HepG2 (cell line): ENCODE measurements around the gene DEPDC5. TPM values are rescaled to one million over a fixed set of nuclear protein-coding genes. Genes with fewer than 3 reads are reported as not detected.

ENCODE experiments used
- ATAC-seq: fragments of 200-7000 bp; cut with Tn5 transposase; 3 replicates; pipeline ENCODE4 v1.9.1; 2020; ENCODE audit warnings: mild to moderate bottlenecking, moderate library complexity
- BruUV-seq: library from RNA; stranded (reverse); fragments of 400-500 nt; replicated peaks from 2 replicates; lab custom pipeline; 2021; lab: Mats Ljungman, UMichigan
- CTCF ChIA-PET: fragments of 300-600 bp; formaldehyde crosslinking; extraction: SDS; loops from one replicate; lab custom pipeline; 2021; ENCODE audit warnings: low total read pairs, inconsistent platforms, low intra/inter-chr PET ratio; lab: Yijun Ruan, JAX
- POLR2A ChIA-PET: fragments of 350-600 bp; sonication (Branson Sonifier 250); formaldehyde crosslinking; loops from one replicate; lab custom pipeline; 2020; ENCODE audit warnings: antibody characterized with exemption, inconsistent platforms; lab: Yijun Ruan, JAX
- DNase-seq: peaks from one replicate; pipeline ENCODE4 v3.0.0-alpha.2; 2015; ENCODE audit warnings: low spot score
- FAIRE-seq: peaks from 3 replicates; lab custom pipeline; 2011; peaks lifted over from hg19 to GRCh38; lab: Jason Lieb, UNC
- H2AFZ ChIP-seq: one replicate; pipeline ENCODE4 v1.6.1; 2011; ENCODE audit warnings: low read length, inconsistent platforms
- H3K27ac ChIP-seq: fragments of 300-600 bp; 3 replicates; pipeline ENCODE4 v1.8.0; 2011; ENCODE audit warnings: mixed run types, mild to moderate bottlenecking, mixed read lengths, low read length, inconsistent platforms; ENCODE audit not compliant: insufficient read depth; ENCODE audit errors: extremely low read length
- H3K27me3 ChIP-seq, 2 experiments: fragments of 200-600 bp in 1 of 2; 2 replicates in 1 of 2; 3 replicates in 1 of 2; pipeline versions ENCODE4 v1.6.0 to v1.8.0; 2011; ENCODE audit warnings: low read length in 2 of 2, mild to moderate bottlenecking in 2 of 2, moderate library complexity in 2 of 2, inconsistent platforms in 1 of 2; ENCODE audit not compliant: insufficient read depth in 2 of 2, control insufficient read depth in 1 of 2
- H3K36me3 ChIP-seq, 2 experiments: fragments of 200-600 bp in 1 of 2; replicated peaks in 1 of 2; 2 replicates in 1 of 2; 3 replicates in 1 of 2; pipeline versions ENCODE4 v1.5.1 to v1.8.0; 2011; ENCODE audit warnings: low read length in 2 of 2, inconsistent platforms in 1 of 2; ENCODE audit not compliant: insufficient read depth in 2 of 2, control insufficient read depth in 1 of 2
- H3K4me1 ChIP-seq: 2 replicates; pipeline ENCODE4 v1.5.1; 2012; ENCODE audit warnings: low read length, inconsistent platforms; ENCODE audit not compliant: insufficient read depth
- H3K4me2 ChIP-seq: 2 replicates; pipeline ENCODE4 v1.6.0; 2011; ENCODE audit warnings: low read depth, low read length, inconsistent platforms
- H3K4me3 ChIP-seq, 3 experiments: fragments of 200-600 bp in 1 of 3; sonication (generic), shearing (Covaris generic) in 1 of 3; replicated peaks in 1 of 3; 2 replicates each; pipeline ENCODE4 v1.5.1; 2011 to 2016; ENCODE audit warnings: low read length in 3 of 3, inconsistent platforms in 2 of 3, low read depth in 2 of 3, mild to moderate bottlenecking in 2 of 3, control low read depth in 1 of 3, mixed read lengths in 1 of 3; ENCODE audit not compliant: insufficient read depth in 1 of 3
- H3K79me2 ChIP-seq: one replicate; pipeline ENCODE4 v1.6.1; 2011; ENCODE audit warnings: low read length, inconsistent platforms; ENCODE audit not compliant: insufficient read depth
- H3K9ac ChIP-seq: 2 replicates; pipeline ENCODE4 v1.6.0; 2011; ENCODE audit warnings: mild to moderate bottlenecking, low read depth, low read length, inconsistent platforms; ENCODE audit not compliant: insufficient read depth
- H3K9me3 ChIP-seq: 2 replicates; pipeline ENCODE4 v1.5.1; 2012; ENCODE audit warnings: mild to moderate bottlenecking, low read length
- H4K20me1 ChIP-seq: 2 replicates; pipeline ENCODE4 v1.6.0; 2011; ENCODE audit warnings: inconsistent platforms, mild to moderate bottlenecking, low read length, moderate library complexity; ENCODE audit not compliant: insufficient read depth
- KMT2A ChIP-seq: sonication (generic); formaldehyde crosslinking; IDR thresholded peaks from 2 replicates; pipeline ENCODE4 v1.4.0; 2020; ENCODE audit warnings: missing genetic modification reagents
- SCMH1 ChIP-seq: sonication (generic); formaldehyde crosslinking; IDR thresholded peaks from 2 replicates; pipeline ENCODE4 v1.9.0; 2021; ENCODE audit warnings: missing genetic modification reagents, mild to moderate bottlenecking, borderline replicate concordance
- SNAPC4 ChIP-seq: sonication (generic); formaldehyde crosslinking; IDR thresholded peaks from 2 replicates; pipeline ENCODE4 v1.4.0; 2020; ENCODE audit warnings: mild to moderate bottlenecking, missing genetic modification reagents
- ZBTB2 ChIP-seq: sonication (generic); formaldehyde crosslinking; IDR thresholded peaks from 2 replicates; pipeline ENCODE4 v1.8.0; 2022; ENCODE audit warnings: low read depth, missing genetic modification reagents
- WGBS: methylation state at CpG from one replicate; pipeline ENCODE4 v1.1.6; 2017; ENCODE audit warnings: low lambda C conversion rate; 5-methylcytosine and 5-hydroxymethylcytosine counted together
- in situ Hi-C: cut with HindIII; loops from 2 replicates; pipeline ENCODE4 v1.10.0; 2017; ENCODE audit warnings: low pct_unique_long_range_greater_than_20kb; ENCODE audit not compliant: extremely low pct_ligation_motif_present
- intact Hi-C: fragments of 100-400 bp; cut with micrococcal nuclease; formaldehyde crosslinking; loops from one replicate; pipeline ENCODE4 v1.10.0; 2022; ENCODE audit not compliant: unreplicated experiment
- polyA plus RNA-seq, 8 experiments: library from polyadenylated mRNA; depleted of rRNA in 3 of 8; stranded (reverse) in 7 of 8; unstranded in 1 of 8; fragments of >200 nt; fragmentation: Illumina TruSeq in 4 of 8; extraction: Trizol in 4 of 8; gene quantifications; 2 replicates each; pipeline versions ENCODE4 v1.2.1 to v1.2.3, GENCODE V29; 2011 to 2016; ENCODE audit warnings: low read depth in 4 of 8, missing spikeins in 1 of 8, mixed read lengths in 1 of 8; ENCODE audit not compliant: insufficient read depth in 1 of 8
- total RNA-seq, 5 experiments: library from RNA; depleted of rRNA; stranded (reverse); fragments of >200 nt; fragmentation: Illumina TruSeq; extraction: Trizol; gene quantifications; 2 replicates each; pipeline ENCODE4 v1.2.3, GENCODE V29; 2016; ENCODE audit warnings: low read depth in 1 of 5

Gene DEPDC5
- total and polyA plus RNA-seq, 2 of the 13 experiments (the other 11 are each of a cell fraction or from before 2014, with no cell fraction given), result 9.8 to 12.4 TPM

GRCh38 chr22:31876156-31876920 is 122.5 kb downstream of the DEPDC5 start:
- Histone ChIP-seq H3K27me3 (no peaks in the 10 kb centered on the region), H3K9me3 (no peaks in the 10 kb centered on the region), H3K4me2 (no peak overlapping the region), H3K27ac (no peak overlapping the region), H2AFZ (no peak overlapping the region), H3K4me3 (no peak overlapping the region), H4K20me1 (no peaks in the 10 kb centered on the region), H3K9ac (no peak overlapping the region), H3K79me2 (no peaks in the 10 kb centered on the region), H3K4me1 (no peaks in the 10 kb centered on the region), H3K36me3 (peaks cover 6 to 18% of the 10 kb centered on the region in 2 experiments; a peak in 3 of 5 replicates)
- BruUV-seq, result no TSS peak
- no peak for TF ChIP-seq SNAPC4
- no peak for TF ChIP-seq KMT2A (CRISPR knock-in tag)
- no peak for TF ChIP-seq ZBTB2 (CRISPR knock-in tag)
- no peak for TF ChIP-seq SCMH1
- DNase-seq (no peak), FAIRE-seq (no peak), ATAC-seq (no peak)
- in situ Hi-C loops, result no loop called here
- ChIA-PET CTCF (no interaction called here), POLR2A (no interaction called here)
- intact Hi-C loops, result no loop called here
- WGBS, result 96% methylated on average over 11 of the region's 12 CpGs
